Body of pancreas (tissue), 4 donors: ENCODE data around the gene STX2. TPM values are rescaled to one million over a fixed set of nuclear protein-coding genes. Genes with fewer than 3 reads are reported as not detected.

Source experiments
- ATAC-seq: fragments of 150-250 bp; one replicate; pipeline ENCODE4 v1.9.1; 2016
- DNase-seq, 4 donors: peaks; one replicate each; pipeline ENCODE4 v3.0.0-alpha.2; 2019
- H3K27ac ChIP-seq, 4 donors: fragments of 200-600 bp; sonication (generic); 1 replicate in 3 of 4; 2 replicates in 1 of 4; pipeline versions ENCODE4 v1.5.1 to v1.6.1; 2016 to 2019; ENCODE audit warnings: mild to moderate bottlenecking in 1 of 4, mixed read lengths in 1 of 4, moderate library complexity in 1 of 4
- H3K27me3 ChIP-seq, 2 donors: fragments of 200-600 bp; sonication (generic); one replicate each; pipeline ENCODE4 v1.6.0; 2016; ENCODE audit warnings: mild to moderate bottlenecking in 1 of 2
- H3K36me3 ChIP-seq, 2 donors: fragments of 200-600 bp; sonication (generic); replicated peaks in 1 of 2; 2 replicates each; pipeline ENCODE4 v1.5.1; 2016; ENCODE audit warnings: low read depth in 2 of 2; ENCODE audit not compliant: insufficient read depth in 1 of 2
- H3K4me1 ChIP-seq: fragments of 200-600 bp; sonication (generic); one replicate; pipeline ENCODE4 v1.6.0; 2016
- H3K4me3 ChIP-seq, 2 donors: fragments of 200-600 bp; sonication (generic); 1 replicate in 1 of 2; 2 replicates in 1 of 2; pipeline ENCODE4 v1.5.1; 2016 to 2019
- H3K9me3 ChIP-seq, 3 donors: fragments of 200-600 bp; sonication (generic); 1 replicate in 2 of 3; 2 replicates in 1 of 3; pipeline ENCODE4 v1.5.1; 2016
- CTCF ChIP-seq, 7 experiments: fragments of 450-650 bp in 4 of 7; fragments of 200-600 bp in 3 of 7; sonication (generic) in 3 of 7; IDR thresholded peaks; one replicate each; pipeline ENCODE4 v1.5.1; 2016 to 2019; ENCODE audit warnings: antibody characterized with exemption in 7 of 7
- POLR2A ChIP-seq, 3 donors: fragments of 450-650 bp; IDR thresholded peaks; one replicate each; pipeline ENCODE4 v1.6.1; 2016; ENCODE audit warnings: antibody characterized with exemption in 3 of 3, mild to moderate bottlenecking in 2 of 3
- WGBS, 2 donors: methylation state at CpG; one replicate each; pipeline ENCODE4 v1.1.5; 2017; 5-methylcytosine and 5-hydroxymethylcytosine counted together
- intact Hi-C: fragments of 100-400 bp; cut with DNase I; formaldehyde crosslinking; loops from one replicate; pipeline ENCODE4 v1.15.1; 2023
- total RNA-seq, 2 donors: library from RNA; depleted of rRNA; stranded (reverse); fragments of >200 nt; gene quantifications; one replicate each; pipeline ENCODE4 v1.1.0, GENCODE V29; 2016

Gene STX2
- total RNA-seq, 2 donors from 2014 or later = 17.1 to 18.8 TPM

- Histone ChIP-seq H3K4me1 (peaks cover 17% of the 10 kb centered on the region), H3K9me3 (no peaks in the 10 kb centered on the region), H3K4me3 (no peak overlapping the region), H3K27ac (no peak overlapping the region), H3K36me3 (no peaks in the 10 kb centered on the region), H3K27me3 (no peaks in the 10 kb centered on the region)
- DNase-seq = no peak
- intact Hi-C loops = no loop called here
- 58 to 66% methylated on average over 11 of the region's 11 CpGs for WGBS, 2 donors
- TF ChIP-seq POLR2A (IDR thresholded peaks at IDR 0.05) (no peak), CTCF (IDR thresholded peaks at IDR 0.05) (no peak)
- ATAC-seq = no peak
Measured at GRCh38 chr12:130776857-130777339, 62.2 kb downstream of the STX2 start.

GRCh38 chr12:130775953-130776856 is 62.8 kb downstream of the STX2 start:
- WGBS, 2 donors = 4 to 5% methylated on average over 18 to 41 of the region's 41 CpGs

GRCh38 chr12:130770413-130771028 is 68.5 kb downstream of the STX2 start:
- WGBS, 2 donors = 67 to 74% methylated on average over 7 of the region's 7 CpGs

More at GRCh38 chr12:130775953-130776856, 62.8 kb downstream of the STX2 start:
- intact Hi-C loops = no loop called here
- peak; percentile 71 for ATAC-seq
- Histone ChIP-seq H3K9me3 (no peaks in the 10 kb centered on the region), H3K36me3 (no peaks in the 10 kb centered on the region), H3K4me3 (no peak overlapping the region), H3K27me3 (no peaks in the 10 kb centered on the region), H3K27ac (no peak overlapping the region), H3K4me1 (peaks cover 17% of the 10 kb centered on the region)
- TF ChIP-seq CTCF (IDR thresholded peaks at IDR 0.05) (no peak), POLR2A (IDR thresholded peaks at IDR 0.05) (no peak)
- peak; percentile 36 to 50 (median 38) for DNase-seq

GRCh38 chr12:130768120-130768519 is 70.9 kb downstream of the STX2 start:
- TF ChIP-seq POLR2A (IDR thresholded peaks at IDR 0.05) (no peak), CTCF (IDR thresholded peaks at IDR 0.05) (no peak)
- no peaks in the 10 kb centered on the region for H3K27me3 ChIP-seq
- no peaks in the 10 kb centered on the region for H3K4me1 ChIP-seq
- ATAC-seq = no peak
- intact Hi-C loops = no loop called here
- H3K36me3 ChIP-seq = no peaks in the 10 kb centered on the region
- H3K9me3 ChIP-seq = peaks cover 0 to 5% (median 0%) of the 10 kb centered on the region in 3 donors
- DNase-seq = no peak
- no peak overlapping the region for H3K4me3 ChIP-seq
- no peak overlapping the region for H3K27ac ChIP-seq
- WGBS, 2 donors = 48 to 57% methylated on average over 9 of the region's 9 CpGs

More at GRCh38 chr12:130770413-130771028, 68.5 kb downstream of the STX2 start:
- Histone ChIP-seq H3K4me3 (no peak overlapping the region), H3K27ac (no peak overlapping the region), H3K27me3 (no peaks in the 10 kb centered on the region), H3K9me3 (no peaks in the 10 kb centered on the region), H3K4me1 (no peaks in the 10 kb centered on the region), H3K36me3 (no peaks in the 10 kb centered on the region)
- intact Hi-C loops = no loop called here
- ATAC-seq (no peak), DNase-seq (no peak)
- TF ChIP-seq POLR2A (IDR thresholded peaks at IDR 0.05) = no peak

- Histone ChIP-seq H3K27me3 (no peaks in the 10 kb centered on the region), H3K9me3 (peaks cover 0 to 5% (median 0%) of the 10 kb centered on the region in 3 donors), H3K4me3 (no peak overlapping the region), H3K36me3 (no peaks in the 10 kb centered on the region), H3K4me1 (no peaks in the 10 kb centered on the region), H3K27ac (no peak overlapping the region)
- 60 to 77% methylated on average over 2 of the region's 2 CpGs for WGBS, 2 donors
- intact Hi-C loops = no loop called here
- no peak for TF ChIP-seq POLR2A (IDR thresholded peaks at IDR 0.05)
- TF ChIP-seq CTCF (IDR thresholded peaks at IDR 0.05) = no peak
- no peak for ATAC-seq
- no peak for DNase-seq
Measured at GRCh38 chr12:130766470-130766869, 72.6 kb downstream of the STX2 start.
